Spleen (tissue), 11 donors: ENCODE data around the gene SLIT1. TPM values are rescaled to one million over a fixed set of nuclear protein-coding genes. Genes with fewer than 3 reads are reported as not detected.

Source experiments
- DNase-seq: peaks from one replicate; pipeline ENCODE4 v3.0.0-alpha.2; 2020
- H3K27ac ChIP-seq, 8 donors: fragments of 200-600 bp; sonication (generic) in 7 of 8; 1 replicate in 4 of 8; 2 replicates in 4 of 8; pipeline versions ENCODE4 v1.5.0 to v1.8.0; 2016 to 2021; ENCODE audit warnings: inconsistent platforms in 4 of 8, mild to moderate bottlenecking in 4 of 8, moderate library complexity in 1 of 8
- H3K27me3 ChIP-seq, 7 donors: fragments of 200-600 bp; sonication (generic) in 6 of 7; replicated peaks in 1 of 7; 1 replicate in 4 of 7; 2 replicates in 3 of 7; pipeline versions ENCODE4 v1.5.0 to v1.8.0; 2016 to 2021; ENCODE audit warnings: inconsistent platforms in 3 of 7, mild to moderate bottlenecking in 1 of 7
- H3K36me3 ChIP-seq, 6 donors: fragments of 200-600 bp; sonication (generic) in 5 of 6; 1 replicate in 4 of 6; 2 replicates in 2 of 6; pipeline versions ENCODE4 v1.5.0 to v1.8.0; 2016 to 2021; ENCODE audit warnings: inconsistent platforms in 2 of 6
- H3K4me1 ChIP-seq, 6 donors: fragments of 200-600 bp; sonication (generic) in 5 of 6; 1 replicate in 3 of 6; 2 replicates in 3 of 6; pipeline versions ENCODE4 v1.5.0 to v1.8.0; 2016 to 2021; ENCODE audit warnings: inconsistent platforms in 3 of 6
- H3K4me3 ChIP-seq, 8 donors: fragments of 200-600 bp; sonication (generic) in 7 of 8; 1 replicate in 4 of 8; 2 replicates in 4 of 8; pipeline versions ENCODE4 v1.5.0 to v1.8.0; 2016 to 2021; ENCODE audit warnings: inconsistent platforms in 4 of 8, mild to moderate bottlenecking in 4 of 8, moderate library complexity in 2 of 8
- H3K9me3 ChIP-seq, 8 donors: fragments of 200-600 bp; sonication (generic) in 7 of 8; 1 replicate in 4 of 8; 2 replicates in 4 of 8; pipeline versions ENCODE4 v1.5.0 to v1.8.0; 2016 to 2021; ENCODE audit warnings: inconsistent platforms in 4 of 8
- CTCF ChIP-seq, 11 experiments: fragments of 200-600 bp in 7 of 11; fragments of 450-650 bp in 4 of 11; sonication (generic) in 4 of 11; IDR thresholded peaks in 8 of 11; conservative IDR thresholded peaks in 3 of 11; 1 replicate in 7 of 11; 2 replicates in 4 of 11; pipeline versions ENCODE4 v1.4.0 to v1.8.0; 2016 to 2021; ENCODE audit warnings: antibody characterized with exemption in 11 of 11, inconsistent platforms in 4 of 11, mild to moderate bottlenecking in 1 of 11
- POLR2A ChIP-seq, 3 donors: fragments of 450-650 bp; IDR thresholded peaks; one replicate each; pipeline ENCODE4 v1.5.1; 2017; ENCODE audit warnings: antibody characterized with exemption in 3 of 3, mild to moderate bottlenecking in 1 of 3
- POLR2AphosphoS5 ChIP-seq, 3 donors: sonication (generic); formaldehyde crosslinking; IDR thresholded peaks; one replicate each; pipeline ENCODE4 v1.5.1; 2017; ENCODE audit warnings: antibody characterized with exemption in 3 of 3
- WGBS, 5 donors: extraction: QIAGEN DNeasy Blood & Tissue Kit in 3 of 5; methylation state at CpG; one replicate each; pipeline versions ENCODE4 v1.1.5 to v1.1.7; 2013 to 2018; 5-methylcytosine and 5-hydroxymethylcytosine counted together
- intact Hi-C: fragments of 100-400 bp; cut with DNase I; formaldehyde crosslinking; loops from one replicate; pipeline ENCODE4 v1.15.0; 2023; ENCODE audit warnings: low total_unique reads
- polyA plus RNA-seq, 3 donors: library from polyadenylated mRNA; stranded (reverse); fragments of 200-250 nt; gene quantifications; one replicate each; pipeline ENCODE4 v1.2.1, GENCODE V29; 2013
- total RNA-seq, 7 donors: library from RNA; depleted of rRNA in 3 of 7; stranded (reverse); fragments of >200 nt in 3 of 7; fragmentation: NEBNext Ultra II Directional in 4 of 7; extraction: Animal tissue kit (Norgen Biotek cat#: 25700) in 4 of 7; gene quantifications; one replicate each; pipeline versions ENCODE4 v1.1.0 to v1.2.1, GENCODE V29; 2016 to 2021
- donor health status: healthy with polysubstance abuse.
- donor health status: DM: no; HTN: no; CAD: no; lungs with moderate emphysema.
- donor health status: DM: no; HTN: no; CAD: no.
- donor health status: Bipolar disorder and iron deficiency.
- donor health status: healthy.
- donor health status: DM: no; HTN: no; CAD: no.
- donor health status: DM: yes; HTN: yes; CAD: no.

Gene SLIT1
- total and polyA plus RNA-seq, 10 donors = 0.11 to 0.82 (median 0.52) TPM

GRCh38 chr10:97203220-97203619, 17.5 kb upstream of the SLIT1 start:
- Histone ChIP-seq H3K9me3 (no peaks in the 10 kb centered on the region), H3K36me3 (no peaks in the 10 kb centered on the region), H3K4me1 (peaks cover 0 to 28% (median 7%) of the 10 kb centered on the region in 6 donors), H3K27ac (no peak overlapping the region), H3K4me3 (no peak overlapping the region), H3K27me3 (peaks cover 0 to 13% (median 0%) of the 10 kb centered on the region in 7 donors)
- intact Hi-C loops = no loop called here
- 88 to 93% (median 91%) methylated on average over 7 of the region's 7 CpGs for WGBS, 5 donors
- TF ChIP-seq POLR2AphosphoS5 (IDR thresholded peaks at IDR 0.05) = no peak
- TF ChIP-seq POLR2A (IDR thresholded peaks at IDR 0.05) = no peak
- no peak for TF ChIP-seq CTCF (IDR thresholded peaks at IDR 0.05 in 8 of 11, conservative IDR thresholded peaks at IDR 0.05 in 3 of 11)
- DNase-seq = no peak

- no peak for TF ChIP-seq POLR2A (IDR thresholded peaks at IDR 0.05)
- TF ChIP-seq POLR2AphosphoS5 (IDR thresholded peaks at IDR 0.05) = peak in 1 of 3 donors; percentile 43
- H3K4me1 ChIP-seq = peaks cover 3 to 44% (median 19%) of the 10 kb centered on the region in 6 donors
- no peak overlapping the region for H3K27ac ChIP-seq
- intact Hi-C loops = no loop called here
- no peaks in the 10 kb centered on the region for H3K9me3 ChIP-seq
- no peak overlapping the region for H3K4me3 ChIP-seq
- DNase-seq = no peak
- H3K27me3 ChIP-seq = peaks cover 0 to 28% (median 3%) of the 10 kb centered on the region in 7 donors
- 25 to 40% (median 34%) methylated on average over 6 of the region's 6 CpGs for WGBS, 5 donors
- H3K36me3 ChIP-seq = no peaks in the 10 kb centered on the region
Measured at GRCh38 chr10:97200616-97201015, 14.9 kb upstream of the SLIT1 start.

GRCh38 chr10:97199152-97199551, 13.4 kb upstream of the SLIT1 start:
- H3K36me3 ChIP-seq = no peaks in the 10 kb centered on the region
- no peak for TF ChIP-seq POLR2AphosphoS5 (IDR thresholded peaks at IDR 0.05)
- no peak for TF ChIP-seq POLR2A (IDR thresholded peaks at IDR 0.05)
- TF ChIP-seq CTCF (IDR thresholded peaks at IDR 0.05 in 8 of 11, conservative IDR thresholded peaks at IDR 0.05 in 3 of 11) = no peak
- intact Hi-C loops = no loop called here
- H3K4me3 ChIP-seq = no peak overlapping the region
- no peak overlapping the region for H3K27ac ChIP-seq
- no peaks in the 10 kb centered on the region for H3K9me3 ChIP-seq
- no peak for DNase-seq
- peaks cover 0 to 43% (median 5%) of the 10 kb centered on the region in 7 donors for H3K27me3 ChIP-seq
- WGBS, 5 donors = 7 to 25% (median 19%) methylated on average over 3 of the region's 3 CpGs
- peaks cover 3 to 46% (median 21%) of the 10 kb centered on the region in 6 donors for H3K4me1 ChIP-seq

GRCh38 chr10:97197030-97197500, 11.3 kb upstream of the SLIT1 start:
- no peak overlapping the region for H3K4me3 ChIP-seq
- intact Hi-C loops = no loop called here
- no peaks in the 10 kb centered on the region for H3K9me3 ChIP-seq
- peaks cover 0 to 58% (median 5%) of the 10 kb centered on the region in 7 donors for H3K27me3 ChIP-seq
- TF ChIP-seq POLR2AphosphoS5 (IDR thresholded peaks at IDR 0.05) = no peak
- no peak for TF ChIP-seq CTCF (IDR thresholded peaks at IDR 0.05 in 8 of 11, conservative IDR thresholded peaks at IDR 0.05 in 3 of 11)
- TF ChIP-seq POLR2A (IDR thresholded peaks at IDR 0.05) = no peak
- 61 to 84% (median 70%) methylated on average over 7 of the region's 7 CpGs for WGBS, 5 donors
- no peak overlapping the region for H3K27ac ChIP-seq
- H3K36me3 ChIP-seq = no peaks in the 10 kb centered on the region
- DNase-seq = no peak
- peaks cover 3 to 46% (median 21%) of the 10 kb centered on the region in 6 donors for H3K4me1 ChIP-seq
